NT2/D1 (cell line): ENCODE results near the gene ECHS1.

Experiments used
- SUZ12 ChIP-seq: IDR thresholded peaks from 2 replicates; pipeline ENCODE4 v1.6.1; 2011; ENCODE audit not compliant: insufficient read length, insufficient read depth; ENCODE audit errors: extremely low read depth
- YY1 ChIP-seq: IDR thresholded peaks from 2 replicates; pipeline ENCODE4 v1.6.1; 2011; ENCODE audit not compliant: insufficient read length, insufficient read depth
- ZNF274 ChIP-seq: IDR thresholded peaks from 2 replicates; pipeline ENCODE4 v1.6.1; 2011; ENCODE audit warnings: mild to moderate bottlenecking, low read depth, low read length

DNA sequence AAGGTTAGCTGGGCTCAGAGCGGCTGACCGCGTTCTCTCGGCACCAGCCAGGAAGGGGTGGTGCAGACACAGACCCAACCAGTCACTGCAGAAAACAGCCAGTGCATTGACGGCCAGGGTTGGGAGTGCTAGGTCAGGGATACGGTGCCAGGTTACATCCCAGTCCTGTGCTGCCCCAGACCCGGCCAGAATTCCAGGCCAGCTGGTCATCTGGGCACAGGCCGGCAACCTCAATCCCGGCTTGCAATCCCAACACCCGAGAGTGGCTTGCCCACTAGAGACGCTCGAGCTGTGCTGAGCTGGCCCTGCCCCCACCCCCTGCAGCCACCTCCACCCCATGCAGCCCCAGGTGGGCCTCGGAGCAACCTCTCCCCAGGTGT, 22.2 kb downstream of the ECHS1 start:
- TF ChIP-seq YY1 (no peak), ZNF274 (no peak), SUZ12 (no peak)
